K562 (cell line): ENCODE measurements around the gene GALNT7. TPM values are rescaled to one million over a fixed set of nuclear protein-coding genes. Genes with fewer than 3 reads are reported as not detected.

Source experiments
- ATAC-seq: fragments of 200-7000 bp; cut with Tn5 transposase; 3 replicates; pipeline ENCODE4 v1.9.1; 2020; ENCODE audit warnings: moderate library complexity
- BruUV-seq: library from RNA; stranded (reverse); fragments of 400-500 nt; replicated peaks from 2 replicates; lab custom pipeline; 2021; lab: Mats Ljungman, UMichigan
- CTCF ChIA-PET: fragments of 300-600 bp; formaldehyde crosslinking; extraction: SDS; loops from one replicate; lab custom pipeline; 2021; ENCODE audit warnings: low intra/inter-chr PET ratio; lab: Yijun Ruan, JAX
- POLR2A ChIA-PET: fragments of 300-600, 350-650 bp; sonication (Branson Sonifier 250); formaldehyde crosslinking; extraction: SDS; loops from one replicate; lab custom pipeline; 2021; ENCODE audit warnings: antibody characterized with exemption, inconsistent platforms; lab: Yijun Ruan, JAX
- DNase-seq, 4 experiments: peaks; one replicate each; pipeline versions ENCODE4 v3.0.0 to v3.0.0-alpha.2; 2011 to 2018; ENCODE audit warnings: low spot score in 3 of 4, mixed read lengths in 3 of 4; ENCODE audit errors: extremely low read depth in 1 of 4
- FAIRE-seq: peaks from 2 replicates; lab custom pipeline; 2011; peaks lifted over from hg19 to GRCh38; lab: Jason Lieb, UNC
- H2AFZ ChIP-seq: 2 replicates; pipeline ENCODE4 v1.6.0; 2011; ENCODE audit warnings: low read depth, low read length, control low read depth, inconsistent platforms
- H3K27ac ChIP-seq: fragments of 200-600 bp; 3 replicates; pipeline ENCODE4 v1.8.0; 2011; ENCODE audit warnings: low read depth, mild to moderate bottlenecking, control low read depth, inconsistent platforms, low read length, moderate library complexity, mixed read lengths; ENCODE audit errors: extremely low read depth
- H3K27me3 ChIP-seq, 2 experiments: fragments of 300-600 bp in 1 of 2; 2 replicates in 1 of 2; 3 replicates in 1 of 2; pipeline versions ENCODE4 v1.6.0 to v1.8.0; 2011; ENCODE audit warnings: inconsistent platforms in 2 of 2, low read length in 2 of 2, mild to moderate bottlenecking in 1 of 2, mixed read lengths in 1 of 2, moderate library complexity in 1 of 2; ENCODE audit not compliant: control insufficient read depth in 2 of 2, insufficient read depth in 2 of 2
- H3K36me3 ChIP-seq: fragments of 300-600 bp; 3 replicates; pipeline ENCODE4 v1.8.0; 2011; ENCODE audit warnings: mild to moderate bottlenecking, low read length, inconsistent platforms; ENCODE audit not compliant: control insufficient read depth, insufficient read depth
- H3K4me1 ChIP-seq, 2 experiments: fragments of 200-600 bp in 1 of 2; replicated peaks in 1 of 2; 2 replicates in 1 of 2; 3 replicates in 1 of 2; pipeline versions ENCODE4 v1.5.1 to v1.8.0; 2011; ENCODE audit warnings: inconsistent platforms in 2 of 2, low read length in 2 of 2, mild to moderate bottlenecking in 1 of 2, mixed read lengths in 1 of 2, moderate library complexity in 1 of 2; ENCODE audit not compliant: control insufficient read depth in 2 of 2, insufficient read depth in 2 of 2
- H3K4me2 ChIP-seq: 2 replicates; pipeline ENCODE4 v1.6.1; 2011; ENCODE audit warnings: low read length, control low read depth, inconsistent platforms, mixed read lengths; ENCODE audit not compliant: insufficient read depth
- H3K4me3 ChIP-seq: fragments of 200-600 bp; sonication (generic), shearing (Covaris generic); 2 replicates; pipeline ENCODE4 v1.5.1; 2016; ENCODE audit warnings: control low read depth, inconsistent platforms
- H3K79me2 ChIP-seq: fragments of 200-600 bp; 3 replicates; pipeline ENCODE4 v1.8.0; 2011; ENCODE audit warnings: low read length, inconsistent platforms; ENCODE audit not compliant: control insufficient read depth, insufficient read depth
- H3K9ac ChIP-seq, 2 experiments: 2 replicates each; pipeline versions ENCODE4 v1.6.0 to v1.6.1; 2011; ENCODE audit warnings: low read depth in 2 of 2, low read length in 2 of 2, control low read depth in 1 of 2, inconsistent platforms in 1 of 2, mild to moderate bottlenecking in 1 of 2, mixed read lengths in 1 of 2; ENCODE audit not compliant: insufficient read depth in 1 of 2
- H3K9me1 ChIP-seq: one replicate; pipeline ENCODE4 v1.6.0; 2011; ENCODE audit warnings: inconsistent platforms, mild to moderate bottlenecking, low read length, moderate library complexity; ENCODE audit not compliant: control insufficient read depth, insufficient read depth
- H3K9me3 ChIP-seq: replicated peaks from 2 replicates; pipeline ENCODE4 v1.5.1; 2011; ENCODE audit warnings: low read depth, low read length, inconsistent platforms; ENCODE audit not compliant: control insufficient read depth, insufficient read depth
- H4K20me1 ChIP-seq: replicated peaks from 2 replicates; pipeline ENCODE4 v1.6.1; 2011; ENCODE audit warnings: low read length, inconsistent platforms, mixed read lengths; ENCODE audit not compliant: control insufficient read depth, insufficient read depth
- ARHGAP35 ChIP-seq: fragments of 450-650 bp; IDR thresholded peaks from 2 replicates; pipeline ENCODE4 v1.6.1; 2018; ENCODE audit not compliant: partially characterized antibody
- BRD4 ChIP-seq: fragments of 200-600 bp; sonication (generic); IDR thresholded peaks from 2 replicates; pipeline ENCODE4 v1.6.1; 2017; ENCODE audit warnings: inconsistent platforms
- ETV6 ChIP-seq, 3 experiments: fragments of 150-350 bp in 1 of 3; sonication (generic) in 1 of 3; formaldehyde crosslinking in 1 of 3; IDR thresholded peaks; 2 replicates each; pipeline versions ENCODE4 v1.6.1 to v1.8.0; 2014 to 2022; ENCODE audit warnings: borderline replicate concordance in 2 of 3, low read depth in 2 of 3, antibody characterized with exemption in 1 of 3, low read length in 1 of 3, mild to moderate bottlenecking in 1 of 3, missing genetic modification reagents in 1 of 3
- FOXP1 ChIP-seq: sonication (generic); formaldehyde crosslinking; IDR thresholded peaks from 2 replicates; pipeline ENCODE4 v1.8.0; 2022; ENCODE audit warnings: mild to moderate bottlenecking, missing genetic modification reagents
- GTF2F1 ChIP-seq: IDR thresholded peaks from 2 replicates; pipeline ENCODE4 v1.6.1; 2011; ENCODE audit warnings: low read depth, low read length, improper control_type of control experiment
- SRSF9 ChIP-seq: fragments of 200-400 bp; formaldehyde crosslinking; IDR thresholded peaks from 2 replicates; pipeline ENCODE4 v1.6.1; 2017; ENCODE audit warnings: low read depth, low read length, borderline replicate concordance
- XRCC4 ChIP-seq: IDR thresholded peaks from one replicate; pipeline ENCODE4 v1.6.1; 2011; ENCODE audit not compliant: insufficient read depth, insufficient read length; ENCODE audit errors: extremely low read depth
- ZFPM2 ChIP-seq: fragments of 250-450 bp; sonication (Bioruptor Pico); IDR thresholded peaks from 2 replicates; pipeline ENCODE4 v1.5.1; 2022; ENCODE audit warnings: mild to moderate bottlenecking
- ZNF134 ChIP-seq: fragments of 250-450 bp; sonication (Bioruptor Pico); conservative IDR thresholded peaks from 2 replicates; pipeline ENCODE4 v1.4.0; 2020
- ZNF57 ChIP-seq: fragments of 450-650 bp; formaldehyde crosslinking; IDR thresholded peaks from 2 replicates; pipeline ENCODE4 v1.4.0; 2020; ENCODE audit warnings: mild to moderate bottlenecking, moderate library complexity
- in situ Hi-C: fragments of 300-500 bp; cut with MboI; formaldehyde crosslinking; loops from 4 replicates; pipeline ENCODE4 v1.15.0; 2018; ENCODE audit warnings: inconsistent platforms, mixed read lengths
- intact Hi-C: fragments of 100-400 bp; cut with micrococcal nuclease; formaldehyde crosslinking; loops from 2 replicates; pipeline ENCODE4 v1.14.2; 2022
- polyA plus RNA-seq, 8 experiments: library from polyadenylated mRNA; depleted of rRNA in 4 of 8; stranded (reverse) in 5 of 8; unstranded in 3 of 8; fragments of >200 nt; fragmentation: Nextera tagmentation in 2 of 8; fragmentation: Illumina TruSeq in 1 of 8; extraction: Ambion mirVana in 2 of 8; extraction: Trizol in 1 of 8; gene quantifications; 2 replicates each; pipeline versions ENCODE4 v1.2.1 to v1.2.3, GENCODE V29; 2011 to 2014; ENCODE audit warnings: inconsistent platforms in 1 of 8, missing spikeins in 1 of 8
- total RNA-seq, 7 experiments: library from RNA; depleted of rRNA in 6 of 7; stranded (reverse); fragments of >200 nt in 6 of 7; fragmentation: Illumina TruSeq in 2 of 7; extraction: Trizol in 2 of 7; gene quantifications; 2 replicates each; pipeline versions ENCODE4 v1.2.1 to v1.2.3, GENCODE V29; 2011 to 2021; ENCODE audit warnings: low replicate concordance in 1 of 7
- TF ChIP-seq, protein P1 (sequence below): sonication (generic); formaldehyde crosslinking; IDR thresholded peaks from 2 replicates; pipeline ENCODE4 v1.8.0; 2022; ENCODE audit warnings: mild to moderate bottlenecking, missing genetic modification reagents
- TF ChIP-seq, protein P2 (sequence below): fragments of 250-450 bp; sonication (Bioruptor Pico); IDR thresholded peaks from 2 replicates; pipeline ENCODE4 v1.4.0; 2020; ENCODE audit warnings: mild to moderate bottlenecking
- TF ChIP-seq, protein P3 (sequence below): fragments of 250-450 bp; sonication (Bioruptor Pico); IDR thresholded peaks from 2 replicates; pipeline ENCODE4 v1.8.0; 2021; ENCODE audit warnings: mild to moderate bottlenecking, moderate library complexity

The GALNT7 gene
- total and polyA plus RNA-seq, 9 of the 15 experiments (the other 6 are each of a cell fraction or from before 2014, with no cell fraction given) = 16.7 to 38.7 (median 31.1) TPM

- peaks cover 0 to 14% of the 10 kb centered on the region in 2 experiments; a peak in 4 of 5 replicates for H3K4me1 ChIP-seq
- no peak overlapping the region for H3K4me2 ChIP-seq
- no peaks in the 10 kb centered on the region for H3K9me1 ChIP-seq
- FAIRE-seq (no peak), ATAC-seq (no peak), DNase-seq (no peak)
- H3K4me3 ChIP-seq = no peak overlapping the region
- no peaks in the 10 kb centered on the region for H3K27me3 ChIP-seq
- intact Hi-C loops (no loop called here), in situ Hi-C loops (no loop called here)
- H4K20me1 ChIP-seq = 0 out of 2 replicates have a peak, but pooled peaks cover 3% of the 10 kb centered on the region
- H3K79me2 ChIP-seq = peaks cover 57% of the 10 kb centered on the region
- H3K27ac ChIP-seq = no peak overlapping the region
- POLR2A ChIA-PET = interaction anchor here (0.8 kb wide), 1 partner anchor 250 kb away, joined by 4 read pairs; no protein-coding TSS in a partner anchor
- no peak overlapping the region for H2AFZ ChIP-seq
- no peaks in the 10 kb centered on the region for H3K36me3 ChIP-seq
- H3K9me3 ChIP-seq = no peaks in the 10 kb centered on the region
- CTCF ChIA-PET = no interaction called here
- BruUV-seq = no TSS peak
- no peak for TF ChIP-seq ETV6 (IDR thresholded peaks at IDR 0.05; ENCODE audit: borderline replicate concordance in 1 of 2, low read depth in 2 of 2, low read length in 1 of 2)
- no peak for TF ChIP-seq ETV6 (CRISPR knock-in tag; IDR thresholded peaks at IDR 0.05; ENCODE audit: borderline replicate concordance)
- no peak for TF ChIP-seq ARHGAP35
- TF ChIP-seq, protein P1, sequence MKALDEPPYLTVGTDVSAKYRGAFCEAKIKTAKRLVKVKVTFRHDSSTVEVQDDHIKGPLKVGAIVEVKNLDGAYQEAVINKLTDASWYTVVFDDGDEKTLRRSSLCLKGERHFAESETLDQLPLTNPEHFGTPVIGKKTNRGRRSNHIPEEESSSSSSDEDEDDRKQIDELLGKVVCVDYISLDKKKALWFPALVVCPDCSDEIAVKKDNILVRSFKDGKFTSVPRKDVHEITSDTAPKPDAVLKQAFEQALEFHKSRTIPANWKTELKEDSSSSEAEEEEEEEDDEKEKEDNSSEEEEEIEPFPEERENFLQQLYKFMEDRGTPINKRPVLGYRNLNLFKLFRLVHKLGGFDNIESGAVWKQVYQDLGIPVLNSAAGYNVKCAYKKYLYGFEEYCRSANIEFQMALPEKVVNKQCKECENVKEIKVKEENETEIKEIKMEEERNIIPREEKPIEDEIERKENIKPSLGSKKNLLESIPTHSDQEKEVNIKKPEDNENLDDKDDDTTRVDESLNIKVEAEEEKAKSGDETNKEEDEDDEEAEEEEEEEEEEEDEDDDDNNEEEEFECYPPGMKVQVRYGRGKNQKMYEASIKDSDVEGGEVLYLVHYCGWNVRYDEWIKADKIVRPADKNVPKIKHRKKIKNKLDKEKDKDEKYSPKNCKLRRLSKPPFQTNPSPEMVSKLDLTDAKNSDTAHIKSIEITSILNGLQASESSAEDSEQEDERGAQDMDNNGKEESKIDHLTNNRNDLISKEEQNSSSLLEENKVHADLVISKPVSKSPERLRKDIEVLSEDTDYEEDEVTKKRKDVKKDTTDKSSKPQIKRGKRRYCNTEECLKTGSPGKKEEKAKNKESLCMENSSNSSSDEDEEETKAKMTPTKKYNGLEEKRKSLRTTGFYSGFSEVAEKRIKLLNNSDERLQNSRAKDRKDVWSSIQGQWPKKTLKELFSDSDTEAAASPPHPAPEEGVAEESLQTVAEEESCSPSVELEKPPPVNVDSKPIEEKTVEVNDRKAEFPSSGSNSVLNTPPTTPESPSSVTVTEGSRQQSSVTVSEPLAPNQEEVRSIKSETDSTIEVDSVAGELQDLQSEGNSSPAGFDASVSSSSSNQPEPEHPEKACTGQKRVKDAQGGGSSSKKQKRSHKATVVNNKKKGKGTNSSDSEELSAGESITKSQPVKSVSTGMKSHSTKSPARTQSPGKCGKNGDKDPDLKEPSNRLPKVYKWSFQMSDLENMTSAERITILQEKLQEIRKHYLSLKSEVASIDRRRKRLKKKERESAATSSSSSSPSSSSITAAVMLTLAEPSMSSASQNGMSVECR (CRISPR knock-in tag) = no peak
- no peak for TF ChIP-seq SRSF9
- TF ChIP-seq XRCC4 = no peak
- TF ChIP-seq FOXP1 = no peak
- TF ChIP-seq BRD4 = no peak
- no peak for TF ChIP-seq ZNF134 (CRISPR knock-in tag)
- TF ChIP-seq, protein P2, sequence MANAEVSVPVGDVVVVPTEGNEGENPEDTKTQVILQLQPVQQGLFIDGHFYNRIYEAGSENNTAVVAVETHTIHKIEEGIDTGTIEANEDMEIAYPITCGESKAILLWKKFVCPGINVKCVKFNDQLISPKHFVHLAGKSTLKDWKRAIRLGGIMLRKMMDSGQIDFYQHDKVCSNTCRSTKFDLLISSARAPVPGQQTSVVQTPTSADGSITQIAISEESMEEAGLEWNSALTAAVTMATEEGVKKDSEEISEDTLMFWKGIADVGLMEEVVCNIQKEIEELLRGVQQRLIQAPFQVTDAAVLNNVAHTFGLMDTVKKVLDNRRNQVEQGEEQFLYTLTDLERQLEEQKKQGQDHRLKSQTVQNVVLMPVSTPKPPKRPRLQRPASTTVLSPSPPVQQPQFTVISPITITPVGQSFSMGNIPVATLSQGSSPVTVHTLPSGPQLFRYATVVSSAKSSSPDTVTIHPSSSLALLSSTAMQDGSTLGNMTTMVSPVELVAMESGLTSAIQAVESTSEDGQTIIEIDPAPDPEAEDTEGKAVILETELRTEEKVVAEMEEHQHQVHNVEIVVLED (CRISPR knock-in tag) = no peak
- TF ChIP-seq GTF2F1 = no peak
- TF ChIP-seq, protein P3, sequence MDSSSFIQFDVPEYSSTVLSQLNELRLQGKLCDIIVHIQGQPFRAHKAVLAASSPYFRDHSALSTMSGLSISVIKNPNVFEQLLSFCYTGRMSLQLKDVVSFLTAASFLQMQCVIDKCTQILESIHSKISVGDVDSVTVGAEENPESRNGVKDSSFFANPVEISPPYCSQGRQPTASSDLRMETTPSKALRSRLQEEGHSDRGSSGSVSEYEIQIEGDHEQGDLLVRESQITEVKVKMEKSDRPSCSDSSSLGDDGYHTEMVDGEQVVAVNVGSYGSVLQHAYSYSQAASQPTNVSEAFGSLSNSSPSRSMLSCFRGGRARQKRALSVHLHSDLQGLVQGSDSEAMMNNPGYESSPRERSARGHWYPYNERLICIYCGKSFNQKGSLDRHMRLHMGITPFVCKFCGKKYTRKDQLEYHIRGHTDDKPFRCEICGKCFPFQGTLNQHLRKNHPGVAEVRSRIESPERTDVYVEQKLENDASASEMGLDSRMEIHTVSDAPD (CRISPR knock-in tag) = no peak
- no peak for TF ChIP-seq ZNF57 (CRISPR knock-in tag)
- no peak for TF ChIP-seq ZFPM2 (CRISPR knock-in tag)
- no peak overlapping the region for H3K9ac ChIP-seq
Measured at GRCh38 chr4:173273941-173274340, 105.3 kb downstream of the GALNT7 start.
